GM19324 (cell line): ENCODE data around the gene TMEM92.
"Not testable (repeated sequence)": the region's sequence is repeated elsewhere in the genome, so short reads cannot be mapped to it uniquely, and the experiment has no call there.

ENCODE experiments used
- ATAC-seq: cut with Tn5 transposase; IDR thresholded peaks from one replicate; pipeline ENCODE4 v1.9.1; 2021; ENCODE audit warnings: mild to moderate bottlenecking, moderate library complexity; ENCODE audit not compliant: unreplicated experiment, low FRiP score

TMEM92 gene

GRCh38 chr17:50272711-50273653 is 1.3 kb upstream of the TMEM92 start:
- no peak for ATAC-seq

- no peak for ATAC-seq
Observed at GRCh38 chr17:50273654-50274040, 619 bp upstream of the TMEM92 start.

GRCh38 chr17:50274897-50275221 is 593 bp downstream of the TMEM92 start:
- no peak for ATAC-seq

DNA sequence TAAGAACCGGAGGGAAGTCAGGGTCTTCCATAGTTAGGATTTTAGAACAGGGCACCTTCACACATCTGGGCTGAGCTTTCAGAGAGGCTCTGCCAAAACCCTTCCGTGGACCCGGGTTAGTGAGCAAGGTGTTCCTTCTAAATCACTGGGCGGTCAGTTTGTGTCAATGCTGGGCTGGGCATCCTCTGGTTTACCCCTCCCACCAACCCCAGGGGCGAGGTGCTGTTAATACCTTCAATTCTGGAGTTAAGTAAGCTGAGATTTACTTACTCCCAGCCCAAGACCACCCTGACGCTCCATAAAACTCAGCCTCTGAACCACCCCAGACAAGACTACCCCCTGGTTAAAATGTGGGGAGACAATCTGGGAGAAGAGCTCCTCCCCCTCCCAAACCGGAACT is 1.0 kb downstream of the TMEM92 start:
- ATAC-seq, result no peak

GRCh38 chr17:50276588-50277356 is 2.5 kb downstream of the TMEM92 start:
- no peak for ATAC-seq

- ATAC-seq, result no peak
Observed at GRCh38 chr17:50277357-50277754, 3.1 kb downstream of the TMEM92 start.

GRCh38 chr17:50278526-50279180 is 4.4 kb downstream of the TMEM92 start:
- no peak for ATAC-seq

DNA sequence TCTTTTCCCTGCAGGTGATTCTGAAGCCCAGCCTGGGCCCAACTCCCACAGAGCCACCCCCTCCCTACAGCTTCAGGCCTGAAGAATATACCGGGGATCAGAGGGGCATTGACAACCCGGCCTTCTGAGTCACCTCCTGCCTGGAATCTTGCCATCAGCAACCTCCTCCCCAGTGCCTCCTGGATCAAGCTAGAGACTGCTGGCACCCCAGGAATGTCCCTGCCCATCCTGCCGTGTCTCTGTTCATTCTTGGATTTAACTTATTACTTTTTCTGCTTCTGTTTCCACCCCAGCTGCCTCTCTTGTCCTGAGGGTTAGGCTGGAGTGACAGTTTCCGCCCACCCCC is 4.9 kb downstream of the TMEM92 start:
- no peak for ATAC-seq

DNA sequence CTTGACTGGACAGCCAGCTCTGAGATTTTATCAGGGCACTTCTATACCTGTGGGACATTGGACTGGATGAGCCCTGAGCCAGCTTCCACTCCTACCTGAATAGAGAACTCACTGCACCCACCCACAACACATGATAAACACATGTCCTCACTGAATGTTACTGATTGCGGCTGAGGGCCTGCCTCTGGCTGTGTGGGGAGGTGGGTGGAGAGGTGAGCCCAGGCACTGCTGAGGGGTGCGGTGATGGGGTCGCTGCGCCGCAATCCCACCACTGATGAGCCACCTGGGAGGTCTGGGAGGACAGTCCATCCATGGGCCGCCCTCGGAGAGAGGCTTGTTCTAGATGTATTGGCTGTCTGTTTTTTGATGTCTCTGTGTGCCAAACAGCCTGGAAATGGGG is 5.4 kb downstream of the TMEM92 start:
- ATAC-seq, result no peak

GRCh38 chr17:50280068-50280467 is 5.8 kb downstream of the TMEM92 start:
- no peak for ATAC-seq

DNA sequence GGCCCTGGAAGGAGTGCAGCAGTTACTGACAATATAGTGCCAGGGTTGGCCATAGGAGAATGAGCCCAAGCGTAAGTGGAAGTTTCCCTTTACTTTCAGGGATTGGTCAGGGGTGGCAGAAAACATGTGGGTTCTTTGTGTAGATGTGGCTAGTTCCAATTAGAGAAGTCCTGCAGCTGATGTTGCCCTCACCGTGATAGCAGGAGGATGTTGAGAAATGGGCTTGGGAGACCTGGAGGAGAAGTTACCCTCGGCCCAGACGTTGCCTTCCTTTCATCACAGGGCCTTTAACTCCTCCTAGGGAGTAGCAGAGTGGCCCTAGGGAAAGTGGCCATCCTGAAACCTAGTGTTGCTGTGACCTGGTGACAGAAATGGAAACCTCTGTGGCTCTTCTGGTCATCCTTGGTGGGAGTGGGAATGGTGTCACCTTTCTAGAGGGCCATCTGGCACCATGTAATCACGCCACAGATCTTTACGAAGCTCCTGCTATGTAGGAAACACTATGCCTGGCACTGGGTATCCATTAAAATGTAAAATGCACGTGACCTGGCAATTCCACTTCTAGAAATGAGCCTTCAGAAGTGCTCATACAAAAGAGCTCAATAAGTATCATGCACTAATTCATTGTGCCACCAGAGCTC is 6.7 kb downstream of the TMEM92 start:
- ATAC-seq, result no peak

DNA sequence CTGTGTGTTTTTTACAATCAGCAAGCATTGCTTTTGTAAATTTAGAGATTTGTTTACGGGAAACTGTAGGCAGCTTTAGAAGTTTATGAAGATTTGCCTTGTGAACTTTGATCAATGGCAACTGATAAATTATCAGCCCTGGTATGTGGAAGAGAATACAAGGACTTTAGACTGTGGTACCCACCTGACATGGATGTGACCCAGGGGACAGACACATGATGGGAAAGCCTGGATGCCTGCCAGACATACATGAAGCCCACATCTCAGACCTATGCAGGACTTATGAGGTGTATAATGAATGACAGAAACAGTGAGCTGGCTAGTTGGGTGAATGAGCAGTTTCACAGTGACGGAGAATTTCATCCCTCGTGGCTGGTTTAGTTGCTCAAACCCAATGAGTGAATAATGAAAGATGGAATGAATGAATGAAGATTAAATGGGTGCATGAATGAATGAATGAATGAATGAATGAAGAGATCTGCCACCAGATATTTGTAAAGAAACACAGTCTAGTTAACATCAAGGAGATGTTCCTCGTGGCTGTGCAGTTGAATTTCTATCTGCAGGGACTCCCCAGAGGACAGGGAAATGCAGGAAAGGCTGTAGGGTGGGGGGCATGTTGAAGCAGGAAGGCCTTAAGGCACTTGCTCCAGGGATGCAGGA is 7.6 kb downstream of the TMEM92 start:
- no peak for ATAC-seq

GRCh38 chr17:50283246-50283645 is 9.0 kb downstream of the TMEM92 start:
- no peak for ATAC-seq

- ATAC-seq, result no peak
Observed at GRCh38 chr17:50283714-50284113, 9.4 kb downstream of the TMEM92 start.

GRCh38 chr17:50285941-50286340 is 11.7 kb downstream of the TMEM92 start:
- ATAC-seq, result no peak

DNA sequence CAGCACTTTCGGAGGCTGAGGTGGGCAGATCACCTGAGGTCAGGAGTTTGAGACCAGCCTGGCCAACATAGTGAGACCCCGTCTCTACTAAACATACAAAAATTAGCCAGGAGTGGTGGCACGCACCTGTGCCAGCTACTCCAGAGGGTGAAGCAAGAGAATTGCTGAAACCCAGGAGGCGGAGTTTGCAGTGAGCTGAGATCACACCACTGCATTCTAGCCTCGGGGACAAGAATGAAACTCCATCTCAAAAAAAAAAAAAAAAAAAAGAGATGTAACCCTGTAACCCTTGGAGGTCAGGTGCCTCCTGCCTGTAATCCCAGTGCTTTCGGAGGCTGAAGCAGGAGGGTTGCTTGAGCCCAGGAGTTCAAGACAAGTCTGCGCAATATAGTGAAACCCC is 13.0 kb downstream of the TMEM92 start:
- not testable (repeated sequence) for ATAC-seq

DNA sequence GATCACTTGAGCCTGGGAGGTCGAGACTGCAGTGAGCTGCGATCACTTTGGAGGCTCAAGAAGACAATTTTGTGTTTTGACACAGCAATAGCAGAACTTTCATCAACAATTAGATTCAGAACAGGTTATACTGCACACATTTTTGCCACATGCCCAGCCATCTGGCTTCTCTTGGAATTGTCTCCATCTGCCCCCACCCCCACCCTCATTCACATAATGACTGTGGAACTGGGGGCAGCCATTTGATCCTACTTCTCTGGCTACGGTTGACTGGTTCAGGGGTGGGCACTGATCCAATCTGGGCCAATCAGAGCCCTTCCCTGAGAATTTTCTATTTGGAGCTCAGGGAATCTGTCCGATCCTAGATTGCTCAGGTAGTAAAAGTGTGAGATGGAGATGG is 14.0 kb downstream of the TMEM92 start:
- no peak for ATAC-seq

GRCh38 chr17:50289278-50289677 is 15.0 kb downstream of the TMEM92 start:
- ATAC-seq, result no peak

GRCh38 chr17:50289991-50290702 is 15.9 kb downstream of the TMEM92 start:
- ATAC-seq, result no peak

- no peak for ATAC-seq
Observed at GRCh38 chr17:50290933-50291332, 16.7 kb downstream of the TMEM92 start.
